GM12801 (cell line): ENCODE measurements around the gene CAMKMT.

Source experiments
- TF ChIP-seq, protein P1 (sequence below): IDR thresholded peaks from one replicate; pipeline ENCODE4 v1.5.1; 2011; ENCODE audit warnings: control low read depth; ENCODE audit not compliant: insufficient read length; ENCODE audit errors: extremely low read depth

The CAMKMT gene

DNA sequence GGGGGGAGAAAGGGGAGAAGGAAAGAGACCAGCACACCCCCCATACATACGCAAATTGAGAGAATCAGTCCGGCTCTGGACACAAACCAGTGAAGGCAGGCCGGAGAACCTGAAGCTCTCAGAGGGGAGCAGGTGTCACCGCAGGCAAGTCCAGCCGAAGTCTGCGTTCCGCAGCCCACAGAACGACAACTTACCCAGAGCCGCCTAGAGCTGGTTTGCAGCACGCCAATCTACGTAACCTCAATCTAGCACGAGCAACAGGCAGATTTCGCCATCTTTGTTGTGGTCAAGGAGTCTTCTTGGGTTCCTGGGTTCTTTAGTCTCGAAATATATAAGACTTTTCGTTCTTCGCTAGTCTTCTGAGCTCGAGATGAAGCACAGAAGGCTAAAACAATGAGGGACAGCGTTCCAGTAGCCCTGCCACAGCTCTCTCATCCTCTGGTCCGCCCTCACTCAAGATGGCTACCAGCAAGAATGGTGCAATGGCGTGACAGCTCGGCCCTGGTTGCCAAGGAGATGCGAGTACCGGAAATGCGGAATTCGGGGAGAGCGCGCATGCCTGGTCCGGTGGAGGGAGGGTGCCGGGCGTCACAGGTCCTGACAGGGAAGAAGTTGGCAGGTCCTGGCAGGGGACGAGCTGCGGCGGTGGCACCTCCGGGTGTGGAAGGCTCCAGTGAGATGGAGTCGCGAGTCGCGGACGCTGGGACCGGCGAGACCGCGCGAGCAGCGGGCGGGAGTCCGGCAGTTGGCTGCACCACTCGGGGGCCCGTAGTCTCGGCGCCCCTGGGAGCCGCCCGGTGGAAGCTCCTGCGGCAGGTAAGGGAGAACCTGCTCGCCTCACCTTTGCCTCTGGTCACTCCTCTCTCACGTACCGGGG lies at the start of gene CAMKMT, which contains the start of gene PREPL:
Gene CAMKMT, plus strand, starts transcription at position 618 of the 877 bp plus-strand sequence.
Gene PREPL, minus strand, starts transcription at position 165 of the 877 bp plus-strand sequence. CDS start 15,152 bp downstream, outside the sequence.
- TF ChIP-seq, protein P1, sequence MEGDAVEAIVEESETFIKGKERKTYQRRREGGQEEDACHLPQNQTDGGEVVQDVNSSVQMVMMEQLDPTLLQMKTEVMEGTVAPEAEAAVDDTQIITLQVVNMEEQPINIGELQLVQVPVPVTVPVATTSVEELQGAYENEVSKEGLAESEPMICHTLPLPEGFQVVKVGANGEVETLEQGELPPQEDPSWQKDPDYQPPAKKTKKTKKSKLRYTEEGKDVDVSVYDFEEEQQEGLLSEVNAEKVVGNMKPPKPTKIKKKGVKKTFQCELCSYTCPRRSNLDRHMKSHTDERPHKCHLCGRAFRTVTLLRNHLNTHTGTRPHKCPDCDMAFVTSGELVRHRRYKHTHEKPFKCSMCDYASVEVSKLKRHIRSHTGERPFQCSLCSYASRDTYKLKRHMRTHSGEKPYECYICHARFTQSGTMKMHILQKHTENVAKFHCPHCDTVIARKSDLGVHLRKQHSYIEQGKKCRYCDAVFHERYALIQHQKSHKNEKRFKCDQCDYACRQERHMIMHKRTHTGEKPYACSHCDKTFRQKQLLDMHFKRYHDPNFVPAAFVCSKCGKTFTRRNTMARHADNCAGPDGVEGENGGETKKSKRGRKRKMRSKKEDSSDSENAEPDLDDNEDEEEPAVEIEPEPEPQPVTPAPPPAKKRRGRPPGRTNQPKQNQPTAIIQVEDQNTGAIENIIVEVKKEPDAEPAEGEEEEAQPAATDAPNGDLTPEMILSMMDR: no peak

DNA sequence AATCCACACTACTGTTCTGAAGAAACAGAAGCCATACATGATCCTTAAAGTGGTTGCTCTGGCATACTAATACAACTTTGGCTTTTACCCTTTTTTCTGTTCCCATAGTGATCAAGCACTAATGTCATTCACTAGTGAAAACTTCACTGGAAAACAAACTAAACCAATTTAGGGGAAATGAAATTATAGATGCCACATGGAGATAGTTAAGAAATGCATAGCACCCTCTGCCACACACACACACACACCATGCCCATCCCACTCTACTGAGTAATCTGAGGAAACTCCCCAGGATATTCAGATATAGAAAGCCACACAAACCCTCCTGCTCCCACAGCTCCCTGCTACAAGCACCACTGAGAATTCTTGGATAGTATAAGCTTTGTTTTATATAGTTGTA lies 47.4 kb upstream of the CAMKMT start:
- TF ChIP-seq, protein P1: no peak

DNA sequence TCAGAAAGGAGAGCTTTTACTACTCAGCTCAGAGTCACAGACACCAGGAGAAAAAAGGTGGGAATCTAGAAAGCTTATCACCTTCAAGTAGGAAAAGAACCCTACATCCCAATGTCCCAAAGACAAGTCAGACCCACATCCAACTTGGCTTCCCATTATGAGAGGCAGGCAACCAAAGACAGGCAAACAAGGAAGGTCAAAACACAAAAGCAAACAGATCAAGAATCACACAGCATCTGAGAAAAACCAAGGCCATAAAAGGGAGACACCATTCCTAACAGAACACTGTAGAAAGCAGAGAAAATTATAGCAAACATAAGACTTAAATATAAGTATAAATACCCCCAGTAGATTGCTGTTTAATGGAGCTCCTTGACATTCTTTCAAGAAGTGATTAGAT lies 45.8 kb upstream of the CAMKMT start:
- TF ChIP-seq, protein P1: no peak

DNA sequence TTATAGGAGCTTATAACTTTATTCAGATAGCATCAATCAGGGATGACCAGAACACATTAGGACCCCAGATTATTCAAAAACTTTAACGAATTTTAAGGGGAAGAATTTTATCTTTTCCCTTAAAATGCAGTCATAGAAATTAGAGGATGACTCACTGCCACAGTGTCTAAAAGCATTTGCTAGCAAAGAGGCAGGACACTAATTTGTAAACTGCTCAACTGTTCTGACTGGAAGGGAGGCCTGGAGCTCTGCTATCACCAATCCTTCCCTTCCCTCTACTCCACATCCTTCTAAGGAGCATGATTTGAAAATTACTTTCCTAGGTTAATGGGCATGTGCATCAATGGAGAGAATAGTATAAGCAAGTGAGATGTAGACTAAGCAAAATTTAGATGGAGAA lies 40.9 kb upstream of the CAMKMT start:
- TF ChIP-seq, protein P1: no peak

DNA sequence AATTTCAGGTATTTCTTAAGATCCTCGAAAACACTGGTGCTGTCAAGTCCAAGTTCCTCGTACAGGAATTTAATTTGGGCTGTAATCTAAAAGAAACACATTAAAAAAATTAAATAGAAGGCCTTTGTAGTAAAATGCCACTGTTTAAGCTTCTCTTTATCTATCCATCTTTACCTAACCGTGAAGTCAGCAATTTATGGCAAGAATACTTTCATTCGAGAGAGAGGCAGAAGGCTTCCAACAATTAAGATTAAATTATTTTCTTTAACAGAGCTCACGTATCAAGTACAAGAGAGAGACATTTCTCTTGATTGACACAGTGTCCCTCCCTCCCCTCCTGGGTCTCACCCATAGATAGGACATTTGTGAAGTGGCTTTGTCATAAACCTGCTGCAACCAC lies 40.4 kb upstream of the CAMKMT start:
- TF ChIP-seq, protein P1: no peak

DNA sequence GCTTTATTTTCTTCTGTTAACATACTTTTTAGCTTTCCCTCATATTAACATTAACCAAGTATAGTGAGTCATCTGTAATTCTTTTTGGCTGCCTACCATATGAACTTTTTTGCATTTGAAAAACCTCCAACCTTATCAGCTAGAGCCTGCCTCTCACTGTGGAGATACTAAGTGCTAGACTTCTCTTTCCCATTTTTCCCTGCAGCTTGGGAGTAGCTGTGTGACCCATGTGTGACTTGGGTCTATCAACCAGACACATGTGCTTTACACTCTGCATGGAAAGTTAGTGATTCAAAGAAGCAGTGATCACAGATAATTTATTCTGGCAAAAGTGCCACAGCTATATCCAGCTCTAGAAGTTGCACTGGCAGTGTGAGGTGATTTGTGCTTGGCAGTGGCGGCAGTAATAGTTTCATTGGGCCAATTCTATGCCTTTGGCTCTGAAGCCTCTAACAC lies 36.7 kb upstream of the CAMKMT start:
- TF ChIP-seq, protein P1: no peak

DNA sequence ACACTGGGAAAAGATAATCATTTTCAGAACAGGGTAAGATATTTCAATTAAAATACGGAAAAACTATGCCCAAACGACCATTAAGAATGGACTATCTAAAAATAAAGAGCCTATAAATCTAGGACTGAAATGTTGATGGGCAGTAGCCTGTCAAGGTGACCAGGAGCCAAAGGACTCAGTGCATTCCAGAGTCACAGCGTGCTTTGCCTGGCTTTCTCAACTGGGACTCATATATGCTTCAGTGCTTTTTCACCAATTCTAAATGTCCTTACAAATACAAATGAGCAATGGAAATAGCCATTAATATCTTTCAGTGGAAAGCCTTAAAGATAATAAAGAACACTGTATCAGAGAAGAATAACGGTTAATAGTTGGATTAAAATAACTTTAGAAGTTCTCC lies 35.9 kb upstream of the CAMKMT start:
- TF ChIP-seq, protein P1: no peak
